GM21381 (cell line): ENCODE measurements around the gene MYZAP.

Experiments used
- ATAC-seq: cut with Tn5 transposase; IDR thresholded peaks from one replicate; pipeline ENCODE4 v1.9.1; 2021; ENCODE audit warnings: mild to moderate bottlenecking, moderate library complexity; ENCODE audit not compliant: unreplicated experiment

MYZAP gene

DNA sequence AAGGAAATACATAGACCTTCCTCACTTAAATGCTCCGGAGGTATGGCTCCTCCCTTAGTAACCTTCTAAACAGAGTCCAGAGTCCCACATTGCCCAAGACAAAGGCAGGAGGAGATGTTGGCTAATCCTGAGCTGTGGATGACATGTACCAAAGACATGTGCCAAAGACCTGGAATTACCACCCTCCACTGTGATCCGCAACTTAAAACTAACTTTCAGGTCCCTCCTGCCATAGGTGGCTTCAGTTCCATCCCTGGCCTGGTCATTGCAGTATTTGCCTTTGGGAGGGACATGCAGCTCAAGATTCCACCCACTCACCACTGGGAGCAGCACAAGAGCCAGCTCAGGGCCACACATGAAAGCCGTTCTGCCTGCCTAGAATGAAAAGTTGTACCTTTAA, 28.0 kb downstream of the MYZAP start:
- no peak for ATAC-seq

- ATAC-seq = no peak
Observed at GRCh38 chr15:57624730-57625129, 33.0 kb downstream of the MYZAP start.

- ATAC-seq = no peak
Observed at GRCh38 chr15:57625703-57626448, 34.2 kb downstream of the MYZAP start.

DNA sequence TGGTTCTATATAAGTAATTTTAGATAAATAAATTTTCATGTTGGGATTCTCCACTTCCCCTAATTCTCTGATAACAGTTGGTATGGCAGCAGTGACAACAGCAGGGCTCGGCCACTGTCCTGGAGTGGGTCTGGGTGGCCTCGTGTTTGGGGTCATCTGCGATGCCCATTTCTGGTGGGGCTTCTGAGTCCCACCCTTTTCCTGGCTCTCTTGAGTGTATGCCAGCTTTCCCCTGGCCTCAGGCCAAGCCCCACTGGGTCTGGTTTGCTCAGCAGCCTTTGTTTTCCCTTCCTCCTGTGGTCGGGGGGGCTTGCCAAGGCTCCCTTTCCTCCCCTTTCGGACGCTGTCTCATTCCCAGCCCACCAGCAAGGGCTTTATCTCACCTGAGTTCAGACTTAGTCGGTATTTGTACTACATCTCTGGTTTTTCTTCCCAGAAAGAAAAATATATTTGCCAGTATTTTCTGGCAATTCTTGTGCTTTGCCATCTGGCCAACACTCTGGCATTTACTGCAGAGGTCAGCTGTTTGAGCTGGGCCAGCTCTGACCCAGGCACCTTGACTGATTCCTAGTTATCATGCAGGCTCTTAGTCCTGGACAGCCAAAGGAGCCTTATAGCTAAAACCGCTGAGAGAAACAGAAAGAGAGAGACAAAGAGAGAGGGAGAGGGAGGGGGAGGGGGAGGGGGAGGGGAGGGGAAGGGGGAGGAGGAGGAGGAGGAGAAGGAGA, 35.2 kb downstream of the MYZAP start:
- no peak for ATAC-seq

- ATAC-seq = no peak
Observed at GRCh38 chr15:57631386-57632110, 39.8 kb downstream of the MYZAP start.

DNA sequence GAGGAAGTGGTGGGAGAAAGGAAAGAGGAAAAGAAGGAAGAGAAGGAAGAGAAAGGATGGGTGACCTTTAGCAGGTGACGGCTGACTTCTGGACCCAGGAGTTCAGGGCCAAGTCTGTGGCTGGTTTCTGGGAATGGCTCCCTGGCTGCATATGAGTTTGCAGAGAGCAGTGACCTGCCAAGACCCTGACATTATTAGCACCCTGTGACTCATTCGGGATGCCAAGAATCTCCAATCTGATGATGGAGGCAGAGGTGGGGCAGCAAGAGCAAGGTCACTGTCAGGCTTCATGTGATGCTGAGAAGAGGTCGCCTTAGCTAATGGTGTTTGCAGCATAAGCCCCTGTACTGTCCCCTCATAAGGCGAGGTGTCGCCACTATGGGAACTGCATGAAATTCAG, 42.6 kb downstream of the MYZAP start:
- ATAC-seq = no peak

DNA sequence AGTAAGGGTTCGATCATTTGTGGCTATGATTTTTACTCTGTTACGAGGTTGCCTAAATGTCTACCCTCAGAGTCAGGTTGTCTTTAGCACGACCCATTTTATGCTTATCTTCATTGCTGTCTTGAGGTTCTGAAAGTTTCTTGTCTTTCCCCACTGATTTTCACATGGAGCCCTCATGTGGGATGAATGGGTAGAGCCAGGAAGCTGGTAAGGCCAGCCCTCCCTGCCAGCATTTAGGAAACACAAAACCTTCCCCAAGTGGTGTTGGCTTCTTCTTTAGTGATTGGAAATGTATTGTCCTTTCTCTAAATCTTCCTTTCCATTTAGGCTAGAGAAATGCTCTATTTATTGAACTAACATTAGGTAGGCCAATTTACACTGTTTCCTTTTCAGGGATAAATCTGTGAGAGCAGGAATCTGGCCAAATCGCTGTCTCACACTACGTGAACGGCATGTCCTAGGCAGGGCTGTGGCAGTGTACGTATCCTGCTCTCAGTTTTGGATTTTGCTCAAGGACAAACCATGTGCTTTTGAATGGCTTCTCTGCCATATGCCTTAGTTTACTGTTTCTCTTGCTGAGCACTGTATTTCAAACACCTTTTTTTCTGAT, 43.7 kb downstream of the MYZAP start:
- ATAC-seq = no peak

- no peak for ATAC-seq
Observed at GRCh38 chr15:57637846-57638245, 46.1 kb downstream of the MYZAP start.

DNA sequence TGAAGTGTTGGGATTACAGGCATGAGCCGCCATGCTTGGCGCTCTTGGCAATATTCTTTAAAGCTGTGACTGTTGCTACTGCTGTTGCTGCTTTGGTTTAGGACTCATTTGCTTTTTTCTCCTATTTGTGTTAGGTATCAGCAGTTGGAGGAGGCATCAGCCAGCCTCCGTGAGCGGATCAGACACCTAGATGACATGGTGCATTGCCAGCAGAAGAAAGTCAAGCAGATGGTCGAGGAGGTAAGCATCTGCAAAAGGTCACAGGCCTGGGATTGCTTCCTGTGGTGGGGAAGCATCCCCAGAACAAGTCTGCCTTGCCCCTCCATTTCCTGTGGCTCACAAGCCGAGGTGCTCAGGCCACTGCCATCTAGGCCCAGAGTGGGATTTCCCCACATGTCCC, 47.6 kb downstream of the MYZAP start:
- no peak for ATAC-seq

DNA sequence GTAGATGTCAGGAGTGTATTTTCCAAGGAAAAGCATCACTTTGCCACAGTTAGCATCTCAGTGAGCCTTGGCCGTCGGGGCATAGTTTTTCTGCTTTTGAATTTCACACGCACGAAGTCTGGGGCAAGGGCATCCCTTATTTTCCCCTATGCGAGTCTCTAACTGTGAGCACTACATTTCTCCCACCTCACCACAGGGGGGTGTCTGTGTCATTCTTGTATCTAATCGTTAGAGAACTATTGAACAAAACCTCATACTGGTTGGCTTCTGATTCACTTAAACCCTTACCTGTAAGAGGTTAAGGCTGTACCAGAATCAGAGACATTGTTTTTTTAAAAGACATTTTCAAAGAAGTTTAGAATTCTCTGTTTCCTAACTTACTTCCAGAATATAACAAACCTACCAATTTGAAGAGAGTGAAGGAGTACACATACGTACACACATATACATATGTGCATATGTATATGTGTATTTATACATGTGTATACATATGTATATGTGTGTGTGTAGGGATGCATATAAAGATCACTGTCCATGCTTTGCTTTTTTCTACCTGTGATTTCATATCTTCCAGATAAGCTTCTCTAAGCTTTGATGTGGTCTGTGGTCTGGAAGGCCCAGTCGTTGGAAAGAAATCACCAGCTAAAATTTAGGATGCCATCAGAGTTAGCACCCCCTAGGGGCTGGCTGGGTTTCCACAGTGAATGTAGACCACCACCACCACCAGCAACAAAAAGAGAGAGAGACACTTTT, 49.4 kb downstream of the MYZAP start:
- no peak for ATAC-seq

GRCh38 chr15:57643826-57644225, 52.1 kb downstream of the MYZAP start:
- ATAC-seq = no peak

DNA sequence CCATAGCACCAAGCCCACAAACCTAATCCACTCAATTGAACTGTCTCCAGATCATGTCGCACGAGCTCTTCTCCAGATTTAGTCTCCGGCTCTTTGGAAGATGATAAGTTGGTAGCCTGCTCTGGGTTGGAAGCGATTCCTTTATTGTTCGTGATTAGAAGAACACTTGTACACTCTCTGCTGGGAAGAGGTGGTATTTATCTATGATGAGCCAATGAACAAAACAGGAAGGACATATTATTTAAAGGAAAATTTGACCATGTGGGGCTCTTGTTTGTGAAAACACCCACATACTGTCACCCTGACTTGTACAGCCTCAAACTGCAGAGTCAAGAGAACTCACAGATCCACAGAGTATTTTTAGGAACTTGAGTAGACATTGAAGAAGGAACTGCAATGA, 54.4 kb downstream of the MYZAP start:
- no peak for ATAC-seq

DNA sequence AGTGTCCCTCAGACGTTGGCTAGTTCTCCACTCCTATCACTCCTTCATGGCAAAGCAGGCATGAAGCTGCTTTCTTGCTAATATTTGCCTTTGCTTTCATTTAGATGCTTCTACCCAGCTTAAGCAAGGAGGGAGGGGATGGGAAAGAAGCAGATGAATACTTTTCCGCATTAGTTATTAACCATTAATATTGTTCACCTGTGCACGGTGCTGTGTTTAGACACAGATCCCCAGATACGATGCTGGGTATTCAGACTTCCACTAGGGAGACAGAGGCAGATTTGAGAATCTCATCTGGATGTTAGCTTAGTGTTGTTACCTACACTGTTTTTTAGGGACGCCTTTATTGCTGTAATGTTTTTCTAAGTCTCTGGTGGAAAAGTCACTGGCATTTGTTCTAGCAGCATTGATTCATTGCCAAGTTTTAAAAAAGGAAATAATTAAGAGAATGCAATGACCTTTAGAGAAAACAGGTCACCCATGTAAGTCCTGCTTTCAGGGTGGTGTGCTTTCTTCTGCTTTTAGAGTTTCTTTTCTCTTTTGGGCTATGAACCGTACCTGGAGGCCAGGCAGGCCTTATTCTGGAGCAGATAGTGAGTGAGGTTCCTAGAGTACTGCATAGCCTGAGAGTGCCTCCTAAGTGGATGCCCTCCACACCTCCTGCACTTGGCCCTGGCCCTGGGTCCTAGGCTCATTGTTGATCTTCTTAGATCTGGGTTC, 55.5 kb downstream of the MYZAP start:
- ATAC-seq = no peak

DNA sequence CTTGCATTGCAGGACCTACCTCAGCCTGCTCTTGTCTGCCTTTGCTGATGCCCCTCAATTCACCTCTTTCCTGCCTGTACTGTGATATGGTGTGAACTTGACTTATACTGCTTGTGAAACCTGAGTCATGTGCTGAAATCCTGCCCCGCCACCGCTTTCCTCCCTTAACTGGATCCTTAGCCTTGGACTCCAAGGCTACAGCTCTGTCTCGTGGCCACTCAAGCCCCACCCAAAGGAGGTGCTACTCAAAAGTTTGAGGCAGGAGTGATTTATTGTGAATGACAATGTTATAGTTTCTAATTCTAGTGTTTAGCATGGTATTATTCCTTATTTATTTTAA, 56.1 kb downstream of the MYZAP start:
- ATAC-seq = no peak

- no peak for ATAC-seq
Observed at GRCh38 chr15:57649138-57649537, 57.4 kb downstream of the MYZAP start.

- no peak for ATAC-seq
Observed at GRCh38 chr15:57651445-57651844, 59.7 kb downstream of the MYZAP start.

DNA sequence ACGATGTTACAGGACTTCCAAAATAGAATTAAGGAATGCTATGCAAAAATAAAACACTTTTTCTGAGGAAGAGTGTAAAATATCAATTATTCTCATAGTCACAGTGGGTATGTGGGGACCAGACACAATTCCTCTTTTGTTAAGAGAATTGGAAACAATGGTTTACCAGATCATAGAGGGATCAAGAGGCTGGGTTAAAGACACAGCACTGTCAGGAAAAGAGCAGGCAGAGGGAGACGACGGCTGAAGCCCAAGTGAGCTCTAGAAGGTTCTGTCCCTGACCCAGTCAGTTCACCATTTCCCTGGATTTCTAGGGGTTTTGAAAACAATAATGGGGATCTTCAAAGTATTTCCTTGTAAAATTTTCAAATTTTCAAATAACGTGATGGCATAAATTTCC, 60.8 kb downstream of the MYZAP start:
- no peak for ATAC-seq

DNA sequence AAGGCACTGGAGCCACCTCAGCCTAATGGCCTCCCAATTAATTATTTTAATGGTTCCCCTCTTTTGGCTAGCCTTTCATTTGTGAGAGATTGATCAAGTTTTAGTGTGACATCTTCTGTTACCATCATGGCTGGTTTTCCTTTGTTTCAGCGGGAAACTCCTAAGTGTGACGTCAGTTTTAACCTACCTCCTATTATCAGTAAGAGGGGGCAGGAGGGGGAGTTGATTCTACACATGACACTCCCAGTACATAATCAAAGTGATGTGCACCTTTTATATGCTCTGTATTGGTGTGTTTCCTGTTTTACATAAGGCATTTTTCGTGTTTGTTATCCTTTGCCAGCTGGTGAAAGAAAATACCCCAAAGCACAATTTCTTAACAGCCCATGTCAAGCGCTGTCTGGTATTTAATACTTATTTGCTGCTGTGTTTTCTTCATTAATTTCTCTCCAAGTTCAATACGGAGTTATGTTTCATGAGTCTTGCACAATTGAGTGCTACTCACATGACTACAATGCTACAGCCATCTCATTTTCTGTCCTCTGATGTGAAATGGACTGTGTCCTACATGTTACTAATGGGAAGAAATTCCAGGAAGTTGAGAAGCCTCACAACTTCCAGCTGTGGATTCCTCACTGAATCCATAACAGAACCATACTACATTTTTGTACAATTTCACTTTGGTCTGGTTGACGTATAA, 62.6 kb downstream of the MYZAP start:
- no peak for ATAC-seq

GRCh38 chr15:57655053-57655452, 63.3 kb downstream of the MYZAP start:
- ATAC-seq = no peak

- no peak for ATAC-seq
Observed at GRCh38 chr15:57655809-57656208, 64.1 kb downstream of the MYZAP start.
